Measurements from ENCODE around the gene TSHZ2.
A peak's percentile ranks its signal among the peaks of the same experiment; 100 is the strongest.
"Not testable (repeated sequence)": the region's sequence is repeated elsewhere in the genome, so short reads cannot be mapped to it uniquely, and the experiment has no call there.

TSHZ2 gene

DNA sequence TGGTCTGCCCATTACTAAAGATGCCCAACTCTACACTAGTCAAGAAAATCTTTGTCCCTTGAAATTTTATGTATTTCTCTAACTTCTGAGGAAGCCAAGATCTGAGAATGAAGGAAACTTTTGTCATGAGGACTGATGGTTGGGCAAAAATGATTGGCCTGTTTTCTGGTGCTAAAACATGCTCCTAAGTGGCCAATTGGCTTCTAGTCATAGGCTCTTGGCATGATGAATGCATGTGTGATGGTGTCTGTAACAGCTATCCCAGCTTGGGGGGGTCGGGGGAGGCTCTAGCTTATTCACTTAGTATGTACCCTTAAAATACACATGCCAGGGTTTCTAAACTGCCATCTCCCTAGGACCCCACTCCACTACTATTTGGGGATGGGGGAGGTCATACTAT, 392.9 kb downstream of the TSHZ2 start:
- DNase-seq: no peak

- DNase-seq: no peak
Measured at GRCh38 chr20:53365539-53366075, 393.4 kb downstream of the TSHZ2 start.

DNA sequence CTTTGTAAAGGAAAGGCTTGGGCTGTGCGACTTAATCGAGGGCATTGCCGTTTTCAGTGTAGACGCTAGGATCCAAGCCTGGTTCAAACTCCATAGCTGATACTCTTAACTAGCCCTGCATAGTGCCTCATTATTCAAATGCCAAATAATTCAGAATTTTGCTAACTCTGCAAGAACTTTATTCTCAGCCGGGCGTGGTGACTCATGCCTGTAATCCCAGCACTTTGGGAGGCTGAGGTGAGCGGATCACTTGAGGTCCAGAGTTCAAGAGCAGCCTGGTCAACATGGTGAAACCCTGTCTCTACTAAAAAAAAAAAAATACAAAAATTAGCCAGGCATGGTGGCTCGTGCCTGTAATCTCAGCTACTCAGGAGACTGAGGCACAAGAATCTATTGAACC, 394.8 kb downstream of the TSHZ2 start:
- DNase-seq: not testable (repeated sequence)

DNA sequence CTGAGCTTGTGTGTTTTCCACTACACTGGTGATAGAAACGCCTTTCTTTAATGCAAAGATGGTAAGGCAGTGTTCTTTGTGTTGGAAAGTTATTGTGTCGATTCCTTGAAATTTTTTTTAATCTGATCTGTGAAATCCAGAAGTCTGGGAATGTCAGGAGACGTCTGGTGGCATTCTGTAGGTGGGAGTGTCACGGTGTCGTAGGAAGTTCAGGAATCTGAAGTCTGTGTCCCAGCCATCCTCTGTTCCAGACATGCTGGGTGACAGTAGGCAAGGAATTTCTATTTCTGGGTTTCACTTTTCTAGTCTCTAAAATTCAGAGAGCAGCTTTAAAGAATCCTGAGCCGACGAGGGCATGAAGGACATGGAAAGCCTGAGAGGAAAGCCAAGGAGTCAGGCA, 397.7 kb downstream of the TSHZ2 start:
- no peak for DNase-seq

DNA sequence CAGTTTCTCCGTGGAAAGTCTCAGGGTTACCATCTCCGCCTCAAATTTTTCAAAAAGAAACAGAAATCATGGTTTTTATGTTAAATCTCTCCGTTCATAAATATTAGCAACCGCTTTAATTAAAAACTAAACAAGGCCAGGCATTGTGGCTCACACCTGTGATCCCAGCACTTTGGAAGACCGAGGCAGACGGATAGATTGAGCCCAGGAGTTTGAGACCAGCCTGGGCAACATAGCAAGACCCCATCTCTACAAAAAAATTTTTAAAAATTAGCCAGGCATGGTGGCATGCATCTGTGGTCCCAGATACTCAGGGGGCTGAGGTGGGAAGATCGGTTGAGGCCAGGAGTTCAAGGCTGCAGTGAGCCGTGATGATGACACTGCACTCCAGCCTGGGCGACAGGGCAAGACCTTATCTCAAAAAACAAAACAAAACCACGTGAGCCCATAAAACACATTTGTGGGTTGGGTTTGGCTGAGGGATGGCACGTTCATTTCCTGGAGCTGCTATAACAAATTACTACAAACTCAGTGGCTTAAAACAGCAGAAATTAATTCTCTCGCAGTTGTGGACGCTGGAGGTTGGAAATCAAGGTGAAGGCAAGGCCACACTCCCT, 398.3 kb downstream of the TSHZ2 start:
- DNase-seq: no peak

DNA sequence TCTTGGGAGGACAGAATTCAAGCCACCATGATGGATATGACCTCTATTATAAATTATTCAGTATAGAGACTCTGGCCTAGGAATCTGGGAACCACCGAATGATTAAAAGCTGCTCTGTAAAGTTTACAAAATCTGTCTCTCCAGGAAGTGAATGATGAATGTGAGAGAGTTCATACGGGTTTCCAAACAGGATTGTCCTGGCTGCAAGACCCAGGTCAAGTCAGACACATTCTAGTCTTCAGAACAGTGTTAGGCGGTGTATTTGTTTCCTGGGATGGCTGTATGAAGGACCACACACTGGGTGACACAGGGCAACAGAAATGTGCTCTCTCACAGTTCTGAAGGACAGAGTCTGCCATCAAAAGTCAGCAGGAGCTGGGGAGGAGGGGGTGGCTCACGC, 399.1 kb downstream of the TSHZ2 start:
- DNase-seq: no peak

- no peak for DNase-seq
Measured at GRCh38 chr20:53376021-53376420, 403.9 kb downstream of the TSHZ2 start.

- peak; percentile 56 for DNase-seq
Measured at GRCh38 chr20:53379014-53379832, 407.1 kb downstream of the TSHZ2 start.

DNA sequence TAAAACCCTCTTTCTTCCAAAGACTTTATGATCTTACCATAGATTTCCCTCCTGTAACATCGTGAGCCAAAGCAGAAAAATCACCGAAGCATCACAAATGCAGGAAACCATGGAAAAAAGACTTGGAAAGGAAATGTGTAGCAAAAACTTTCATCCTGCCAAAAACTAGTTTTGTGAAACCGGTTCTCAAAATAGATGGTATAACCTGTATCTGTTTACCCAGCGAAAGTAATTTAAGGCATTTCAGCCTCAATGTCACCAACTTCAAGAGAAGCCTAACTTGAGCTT, 407.6 kb downstream of the TSHZ2 start:
- DNase-seq: no peak

DNA sequence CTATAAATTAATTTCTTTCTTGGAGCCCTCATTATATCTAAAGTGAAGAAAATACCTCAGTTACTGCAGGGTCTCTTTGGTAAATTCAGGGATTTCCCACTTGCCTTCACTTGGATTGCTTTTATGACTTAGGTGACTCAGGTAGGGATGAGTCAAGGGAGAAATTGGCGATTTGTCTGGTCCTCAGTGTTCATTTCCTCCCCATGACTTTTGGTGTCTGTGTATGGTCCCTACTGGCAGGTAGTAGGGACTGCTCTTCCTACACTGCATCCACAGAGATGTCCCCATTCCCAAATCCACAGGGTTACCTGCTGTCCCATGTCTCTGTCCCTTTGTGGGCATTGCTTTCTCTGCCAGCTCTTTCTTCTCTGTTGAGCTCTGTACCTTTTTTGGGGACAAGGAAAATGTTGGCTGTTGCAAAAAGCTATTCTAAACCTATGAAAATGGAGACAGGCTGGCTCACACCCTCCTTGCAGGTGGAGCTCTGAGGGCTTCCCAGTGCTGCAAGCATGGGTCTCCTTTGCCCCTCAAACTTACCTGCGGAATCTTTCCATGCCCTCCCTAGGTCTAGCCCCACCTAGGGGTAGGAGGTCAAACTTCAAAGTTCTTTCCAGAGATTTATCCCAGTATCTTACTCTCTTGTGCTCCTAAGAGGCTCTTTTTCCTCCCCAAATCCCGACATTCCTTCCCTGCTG, 409.6 kb downstream of the TSHZ2 start:
- DNase-seq: no peak

DNA sequence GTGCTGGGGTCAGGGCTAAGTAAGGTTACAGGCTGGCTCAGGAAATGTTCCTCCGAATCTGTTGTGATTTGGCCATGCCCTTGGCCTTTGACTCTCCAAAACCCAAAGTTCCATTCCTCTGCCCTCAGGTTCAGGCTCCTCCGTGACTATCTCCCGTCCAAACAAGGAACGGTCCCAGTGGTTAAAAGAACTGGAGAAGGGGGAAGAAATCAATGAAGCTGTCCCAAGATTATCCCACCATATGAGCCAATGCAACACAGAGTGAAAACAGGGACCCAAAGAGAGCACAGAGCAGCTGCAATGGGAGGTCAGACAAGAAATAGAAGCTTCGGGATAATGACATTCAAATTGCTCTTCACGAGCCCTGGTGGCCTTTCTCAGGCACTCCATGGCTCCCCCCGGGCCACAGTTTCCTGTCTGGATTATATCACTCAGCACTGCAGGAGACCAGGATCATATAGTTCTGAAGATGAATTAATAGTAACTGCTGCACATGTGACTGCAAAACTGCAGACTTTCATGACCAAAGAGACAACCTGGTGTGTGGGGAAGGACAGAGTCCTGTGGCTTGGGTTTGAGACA, 410.2 kb downstream of the TSHZ2 start:
- no peak for DNase-seq

DNA sequence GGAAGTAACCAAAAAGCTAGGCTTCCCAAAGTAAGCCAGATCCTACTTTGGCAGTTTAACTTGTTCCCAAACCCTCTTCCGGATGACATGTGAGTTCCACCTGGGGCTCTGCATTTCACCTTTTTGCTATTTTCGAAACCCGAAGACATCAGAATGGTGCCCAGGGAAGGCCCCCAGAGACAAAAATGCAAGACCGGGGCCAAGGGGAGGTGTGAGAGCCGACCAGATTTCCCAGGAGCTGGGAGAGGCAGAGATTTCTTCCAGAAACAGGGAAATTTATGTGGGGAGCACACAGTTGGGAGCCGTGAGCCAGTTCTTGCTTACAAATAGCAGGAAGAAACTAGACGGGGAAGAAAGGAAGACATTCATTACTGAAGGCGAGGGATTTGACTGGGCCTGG, 411.8 kb downstream of the TSHZ2 start:
- no peak for DNase-seq

- DNase-seq: no peak
Measured at GRCh38 chr20:53384392-53384791, 412.2 kb downstream of the TSHZ2 start.

- peak; percentile 36 for DNase-seq
Measured at GRCh38 chr20:53385941-53386767, 414.0 kb downstream of the TSHZ2 start.

GRCh38 chr20:53387983-53388675, 416.0 kb downstream of the TSHZ2 start:
- DNase-seq: no peak

GRCh38 chr20:53389516-53390300, 417.6 kb downstream of the TSHZ2 start:
- DNase-seq: no peak

- DNase-seq: no peak
Measured at GRCh38 chr20:53390770-53391169, 418.6 kb downstream of the TSHZ2 start.

- no peak for DNase-seq
Measured at GRCh38 chr20:53394433-53394832, 422.3 kb downstream of the TSHZ2 start.

DNA sequence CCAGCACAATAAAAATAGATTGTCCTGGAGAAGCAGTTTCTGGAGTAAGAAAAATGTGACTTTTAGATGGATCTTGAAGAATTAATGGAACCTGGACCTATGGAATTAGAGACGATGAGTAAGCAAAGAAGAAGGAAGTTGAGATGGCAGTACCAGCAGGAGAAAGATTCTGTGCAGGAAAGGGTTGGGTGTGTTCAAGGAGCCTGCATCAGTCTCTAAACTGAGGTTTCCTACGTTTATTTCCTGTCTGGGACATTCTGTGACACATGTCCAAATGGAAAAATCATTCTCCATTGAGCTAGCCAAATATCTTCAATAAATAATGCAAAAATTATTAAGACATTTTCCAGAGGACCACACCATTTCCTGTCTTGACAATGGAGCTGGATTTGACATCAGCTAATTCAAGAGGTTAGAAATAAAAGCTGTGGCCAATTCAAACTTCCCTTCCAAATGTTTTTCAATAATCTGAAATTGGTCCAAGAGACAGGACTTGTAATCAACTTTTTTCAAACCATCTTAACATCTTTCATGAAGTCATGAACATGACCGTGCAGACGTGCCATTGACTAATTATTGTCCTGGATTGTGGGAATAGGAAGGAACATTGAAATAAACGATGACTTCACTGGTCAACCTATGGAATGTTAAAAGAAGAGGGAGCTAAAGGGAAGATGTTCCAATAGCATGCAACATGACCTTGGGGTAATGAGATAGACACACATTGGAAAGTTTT, 423.2 kb downstream of the TSHZ2 start:
- no peak for DNase-seq

DNA sequence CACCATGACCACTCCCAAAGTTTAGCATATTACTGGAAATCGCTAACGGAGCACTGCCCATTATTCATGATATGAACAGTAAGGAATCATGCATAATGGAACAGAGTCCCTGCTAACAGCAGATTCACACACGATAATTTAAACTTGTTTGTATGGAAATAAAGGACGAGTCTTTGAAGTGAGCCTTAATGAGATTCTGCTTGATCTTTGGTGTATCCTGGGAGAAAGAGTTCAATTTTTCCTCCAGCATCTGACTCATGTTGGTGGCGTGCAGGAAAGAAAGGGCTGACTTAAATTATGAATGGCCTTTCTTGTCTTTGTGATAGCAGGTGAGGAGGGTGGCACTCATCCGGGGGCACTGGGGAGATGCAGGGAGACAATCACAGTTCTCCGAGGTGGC, 426.9 kb downstream of the TSHZ2 start:
- no peak for DNase-seq

All from eye (tissue), 1 donor.